Lung (tissue), 12 donors: ENCODE measurements around the gene COG5. TPM values are rescaled to one million over a fixed set of nuclear protein-coding genes. Genes with fewer than 3 reads are reported as not detected.

ENCODE experiments used
- ATAC-seq: fragments of 200-7000 bp; cut with Tn5 transposase; one replicate; pipeline ENCODE4 v1.9.1; 2020; ENCODE audit warnings: moderate number of reproducible peaks; ENCODE audit not compliant: insufficient read depth, low FRiP score
- DNase-seq, 3 donors: peaks; one replicate each; pipeline ENCODE4 v3.0.0-alpha.2; 2013 to 2017
- H3K27ac ChIP-seq, 2 donors: one replicate each; pipeline ENCODE4 v1.5.1; 2013; ENCODE audit warnings: mild to moderate bottlenecking in 2 of 2, moderate library complexity in 2 of 2, control low read depth in 1 of 2, inconsistent platforms in 1 of 2, low read depth in 1 of 2, low read length in 1 of 2
- H3K27me3 ChIP-seq, 3 donors: one replicate each; pipeline ENCODE4 v1.5.1; 2013; ENCODE audit warnings: low read length in 2 of 3; ENCODE audit not compliant: control insufficient read depth in 3 of 3, insufficient read depth in 3 of 3
- H3K36me3 ChIP-seq, 4 donors: one replicate each; pipeline ENCODE4 v1.5.1; 2013; ENCODE audit warnings: low read length in 4 of 4, mild to moderate bottlenecking in 1 of 4, moderate library complexity in 1 of 4; ENCODE audit not compliant: control insufficient read depth in 4 of 4, insufficient read depth in 4 of 4
- H3K4me1 ChIP-seq, 5 donors: one replicate each; pipeline ENCODE4 v1.5.1; 2013; ENCODE audit warnings: low read length in 5 of 5, mild to moderate bottlenecking in 2 of 5, moderate library complexity in 1 of 5; ENCODE audit not compliant: control insufficient read depth in 5 of 5, insufficient read depth in 5 of 5
- H3K4me3 ChIP-seq: one replicate; pipeline ENCODE4 v1.5.1; 2013; ENCODE audit warnings: mild to moderate bottlenecking, control low read depth, moderate library complexity
- H3K9ac ChIP-seq, 2 donors: one replicate each; pipeline ENCODE4 v1.5.1; 2013; ENCODE audit warnings: low read length in 2 of 2, control low read depth in 1 of 2; ENCODE audit not compliant: insufficient read depth in 1 of 2
- H3K9me3 ChIP-seq, 4 donors: one replicate each; pipeline ENCODE4 v1.5.1; 2013; ENCODE audit warnings: low read length in 3 of 4, mild to moderate bottlenecking in 1 of 4, moderate library complexity in 1 of 4; ENCODE audit not compliant: control insufficient read depth in 4 of 4, insufficient read depth in 3 of 4
- whole genome bisulfite sequencing, 2 donors: extraction: QIAGEN DNeasy Blood & Tissue Kit; methylation state at CpG; one replicate each; pipeline ENCODE4 v1.1.7; 2013; 5-methylcytosine and 5-hydroxymethylcytosine counted together
- polyA plus RNA-seq, 2 donors: library from polyadenylated mRNA; stranded (reverse); fragments of 200-250 nt; gene quantifications; one replicate each; pipeline ENCODE4 v1.2.1, GENCODE V29; 2013
- total RNA-seq, 2 donors: library from RNA; depleted of rRNA in 1 of 2; stranded (reverse); fragments of >200 nt in 1 of 2; gene quantifications; one replicate each; pipeline ENCODE4 v1.2.1, GENCODE V29; 2014 to 2021
- TF ChIP-seq, protein P1 (sequence below): IDR thresholded peaks from 2 replicates; pipeline ENCODE4 v1.5.1; 2012; ENCODE audit warnings: mild to moderate bottlenecking; ENCODE audit errors: control extremely low read depth, extremely low read depth
- donor health status: control.
- donor health status: control.
- donor health status: Bipolar disorder and iron deficiency.
- donor health status: healthy.
- donor health status: DM: yes; HTN: yes; CAD: no.

Gene COG5
- total and polyA plus RNA-seq, 4 donors, result 5.6 to 101 (median 27.2) TPM

DNA sequence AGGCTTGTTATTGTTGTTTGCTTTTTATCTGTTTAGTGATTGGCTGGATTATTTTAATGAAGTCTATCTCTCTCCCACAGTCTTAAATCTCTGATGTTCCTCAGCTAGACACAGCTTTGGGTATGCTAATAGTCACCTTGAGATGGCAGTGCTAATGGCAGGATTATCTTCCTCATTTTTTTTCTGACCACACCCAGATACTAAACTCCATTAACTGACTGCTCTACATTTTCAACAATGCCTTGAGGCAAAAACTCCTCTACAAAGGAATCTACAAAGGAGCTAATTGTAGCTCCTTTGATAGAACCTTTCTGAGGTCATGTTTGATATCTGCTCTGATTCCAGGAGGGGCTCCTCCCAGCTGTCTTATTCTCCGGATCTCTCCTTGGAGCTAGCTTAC lies 272.3 kb downstream of the COG5 start:
- Histone ChIP-seq H3K36me3 (peaks cover 0 to 5% (median 3%) of the 10 kb centered on the region in 4 donors), H3K9me3 (no peaks in the 10 kb centered on the region), H3K9ac (no peak overlapping the region), H3K27ac (no peak overlapping the region), H3K27me3 (no peaks in the 10 kb centered on the region), H3K4me1 (peaks cover 0 to 8% (median 0%) of the 10 kb centered on the region in 5 donors), H3K4me3 (no peak overlapping the region)
- ATAC-seq, result no peak
- TF ChIP-seq, protein P1, sequence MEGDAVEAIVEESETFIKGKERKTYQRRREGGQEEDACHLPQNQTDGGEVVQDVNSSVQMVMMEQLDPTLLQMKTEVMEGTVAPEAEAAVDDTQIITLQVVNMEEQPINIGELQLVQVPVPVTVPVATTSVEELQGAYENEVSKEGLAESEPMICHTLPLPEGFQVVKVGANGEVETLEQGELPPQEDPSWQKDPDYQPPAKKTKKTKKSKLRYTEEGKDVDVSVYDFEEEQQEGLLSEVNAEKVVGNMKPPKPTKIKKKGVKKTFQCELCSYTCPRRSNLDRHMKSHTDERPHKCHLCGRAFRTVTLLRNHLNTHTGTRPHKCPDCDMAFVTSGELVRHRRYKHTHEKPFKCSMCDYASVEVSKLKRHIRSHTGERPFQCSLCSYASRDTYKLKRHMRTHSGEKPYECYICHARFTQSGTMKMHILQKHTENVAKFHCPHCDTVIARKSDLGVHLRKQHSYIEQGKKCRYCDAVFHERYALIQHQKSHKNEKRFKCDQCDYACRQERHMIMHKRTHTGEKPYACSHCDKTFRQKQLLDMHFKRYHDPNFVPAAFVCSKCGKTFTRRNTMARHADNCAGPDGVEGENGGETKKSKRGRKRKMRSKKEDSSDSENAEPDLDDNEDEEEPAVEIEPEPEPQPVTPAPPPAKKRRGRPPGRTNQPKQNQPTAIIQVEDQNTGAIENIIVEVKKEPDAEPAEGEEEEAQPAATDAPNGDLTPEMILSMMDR, result no peak
- DNase-seq, result no peak
- 95 to 100% methylated on average over 1 of the region's 1 CpG for WGBS, 2 donors

DNA sequence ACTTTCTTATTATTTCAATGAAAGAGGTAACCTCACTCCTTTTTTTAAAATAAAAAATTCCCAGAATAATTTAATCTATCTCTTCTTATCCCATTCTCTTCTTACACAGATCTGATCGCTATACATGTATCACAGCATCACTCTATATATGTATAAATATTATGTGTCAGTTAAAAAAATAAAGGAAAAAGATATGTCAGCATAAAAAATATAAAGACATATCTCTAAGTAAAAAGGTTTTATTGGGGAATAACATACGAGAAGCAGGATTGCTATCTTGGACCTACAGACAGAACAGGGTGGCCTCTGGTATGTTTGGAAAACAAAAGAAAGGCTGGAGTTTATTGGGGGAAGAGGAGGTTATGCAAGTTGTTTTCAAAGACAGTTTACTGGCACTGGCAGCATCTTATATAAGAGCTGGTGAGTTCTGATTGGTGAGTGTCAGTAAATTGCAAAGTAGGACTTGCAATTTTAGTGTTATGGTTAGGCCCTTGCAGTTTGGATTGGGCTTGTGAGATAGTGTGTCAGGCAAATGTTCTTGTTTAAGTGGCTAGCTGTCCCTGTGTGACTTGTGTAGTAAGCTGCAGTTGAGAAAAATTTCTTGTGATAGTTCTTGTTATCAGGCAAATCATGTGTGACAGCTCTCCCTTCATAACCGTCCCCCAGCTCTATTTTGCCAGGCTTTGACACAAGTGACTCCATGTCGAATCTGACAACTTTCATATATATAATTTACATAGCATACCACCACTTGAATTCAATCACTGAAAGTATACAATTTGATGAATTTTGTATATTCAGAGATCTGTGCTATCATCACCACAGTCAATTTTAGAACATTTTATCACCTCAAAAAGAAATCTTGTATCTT lies 276.7 kb downstream of the COG5 start:
- H3K4me3 ChIP-seq, result no peak overlapping the region
- H3K9me3 ChIP-seq, result no peaks in the 10 kb centered on the region
- ATAC-seq (no peak), DNase-seq (peak in 2 of 3 donors; percentile 10 to 25)
- H3K4me1 ChIP-seq, result peaks cover 0 to 13% (median 0%) of the 10 kb centered on the region in 5 donors
- WGBS, 2 donors, result 90% methylated on average over 4 of the region's 4 CpGs
- H3K27ac ChIP-seq, result peak overlapping the region in 1 of 2 donors; percentile 77
- no peak overlapping the region for H3K9ac ChIP-seq
- no peaks in the 10 kb centered on the region for H3K27me3 ChIP-seq
- H3K36me3 ChIP-seq, result peaks cover 0 to 3% (median 1%) of the 10 kb centered on the region in 4 donors
- TF ChIP-seq, protein P1, result no peak

DNA sequence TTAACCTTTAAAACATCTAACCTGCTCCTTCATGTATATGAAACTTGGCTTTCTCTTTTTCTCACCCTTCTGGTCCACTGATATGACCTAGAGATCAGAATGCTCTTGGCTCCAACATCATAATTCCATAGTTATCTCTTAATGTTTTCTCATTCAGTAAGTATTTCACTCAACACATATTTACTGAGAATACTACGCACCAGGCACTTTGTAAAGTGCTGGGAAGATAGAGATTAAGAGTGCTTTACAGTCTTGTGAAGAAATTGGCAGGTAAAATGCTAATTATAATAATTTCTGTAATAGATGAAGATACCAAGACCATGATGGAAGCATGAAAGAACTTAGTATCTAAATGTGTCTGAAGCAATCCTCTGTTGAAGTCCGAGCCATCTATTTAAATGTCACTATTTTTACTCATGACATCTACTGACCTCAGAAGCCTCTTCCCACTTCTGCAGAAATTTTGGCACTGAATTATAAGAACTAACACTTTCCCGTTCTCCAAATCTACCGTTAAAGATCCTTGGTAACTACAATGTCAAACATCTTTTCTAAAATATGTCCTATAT lies 278.7 kb downstream of the COG5 start:
- 81 to 88% methylated on average over 4 of the region's 4 CpGs for WGBS, 2 donors
- H3K4me1 ChIP-seq, result peaks cover 0 to 15% (median 0%) of the 10 kb centered on the region in 5 donors
- H3K4me3 ChIP-seq, result no peak overlapping the region
- no peaks in the 10 kb centered on the region for H3K27me3 ChIP-seq
- ATAC-seq (no peak), DNase-seq (no peak)
- TF ChIP-seq, protein P1, result no peak
- no peaks in the 10 kb centered on the region for H3K9me3 ChIP-seq
- peaks cover 0 to 1% (median under 1%) of the 10 kb centered on the region in 4 donors for H3K36me3 ChIP-seq
- no peak overlapping the region for H3K9ac ChIP-seq
- H3K27ac ChIP-seq, result peak overlapping the region in 1 of 2 donors; percentile 77
